HG03460 (cell line): Measurements from ENCODE around the gene PPIA.
"Not testable (repeated sequence)": the region's sequence is repeated elsewhere in the genome, so short reads cannot be mapped to it uniquely, and the experiment has no call there.

ENCODE experiments used
- ATAC-seq: cut with Tn5 transposase; IDR thresholded peaks from one replicate; pipeline ENCODE4 v1.9.1; 2021; ENCODE audit not compliant: unreplicated experiment

The PPIA gene

DNA sequence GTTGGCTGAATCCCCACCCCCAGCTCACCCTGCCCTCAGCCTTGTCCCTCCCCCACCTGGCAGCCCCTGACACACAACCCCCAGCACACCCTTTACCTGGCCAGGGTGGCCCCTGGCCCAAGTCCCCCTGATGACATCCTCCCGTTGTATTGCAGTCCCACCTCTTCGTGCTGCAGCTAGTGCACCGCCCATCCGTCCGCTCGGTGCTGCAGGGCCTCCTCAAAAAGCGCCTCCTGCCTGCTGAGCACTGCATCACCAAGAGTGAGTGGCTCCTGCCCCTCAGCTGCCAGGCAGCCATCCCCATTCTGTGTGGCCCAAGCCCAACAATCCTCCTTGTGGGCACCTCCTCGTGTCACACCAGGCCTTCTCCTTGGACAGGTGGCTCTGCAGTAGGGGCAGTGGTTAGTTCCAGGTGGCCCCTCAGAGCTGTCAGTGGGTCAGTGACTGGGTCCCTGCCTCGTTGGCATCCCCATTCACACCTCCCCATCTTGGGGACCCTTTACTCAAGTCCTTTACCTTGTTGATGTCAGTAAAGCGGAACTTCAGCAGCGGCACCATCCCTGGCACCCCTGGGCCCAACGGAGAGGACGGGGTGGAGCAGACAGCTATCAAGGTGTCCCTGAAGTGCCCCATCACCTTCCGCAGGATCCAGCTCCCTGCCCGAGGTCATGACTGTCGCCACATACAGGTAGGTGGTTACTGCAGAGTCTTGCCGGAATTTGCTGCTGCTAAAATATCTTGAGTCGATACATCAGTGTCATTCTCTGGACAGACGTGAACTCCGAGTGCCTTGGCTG is 33.6 kb upstream of the PPIA start:
- ATAC-seq: no peak

DNA sequence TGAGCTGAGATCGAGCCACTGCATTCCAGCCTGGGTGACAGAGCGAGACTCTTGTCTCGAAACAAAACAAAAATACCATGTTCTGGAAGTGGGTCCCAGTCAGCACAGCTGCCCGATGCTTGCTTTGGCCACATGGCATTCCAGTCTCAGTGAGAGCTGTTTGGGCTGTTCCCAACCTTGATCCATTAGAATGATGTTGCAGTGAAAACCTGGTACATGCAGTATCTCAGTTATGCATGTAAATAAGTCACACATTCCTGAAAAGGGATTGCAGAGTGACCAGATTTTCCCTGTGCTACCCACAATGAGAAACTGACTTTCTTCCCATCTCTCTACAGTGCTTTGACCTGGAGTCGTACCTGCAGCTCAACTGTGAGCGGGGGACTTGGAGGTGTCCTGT is 32.4 kb upstream of the PPIA start:
- ATAC-seq: no peak

DNA sequence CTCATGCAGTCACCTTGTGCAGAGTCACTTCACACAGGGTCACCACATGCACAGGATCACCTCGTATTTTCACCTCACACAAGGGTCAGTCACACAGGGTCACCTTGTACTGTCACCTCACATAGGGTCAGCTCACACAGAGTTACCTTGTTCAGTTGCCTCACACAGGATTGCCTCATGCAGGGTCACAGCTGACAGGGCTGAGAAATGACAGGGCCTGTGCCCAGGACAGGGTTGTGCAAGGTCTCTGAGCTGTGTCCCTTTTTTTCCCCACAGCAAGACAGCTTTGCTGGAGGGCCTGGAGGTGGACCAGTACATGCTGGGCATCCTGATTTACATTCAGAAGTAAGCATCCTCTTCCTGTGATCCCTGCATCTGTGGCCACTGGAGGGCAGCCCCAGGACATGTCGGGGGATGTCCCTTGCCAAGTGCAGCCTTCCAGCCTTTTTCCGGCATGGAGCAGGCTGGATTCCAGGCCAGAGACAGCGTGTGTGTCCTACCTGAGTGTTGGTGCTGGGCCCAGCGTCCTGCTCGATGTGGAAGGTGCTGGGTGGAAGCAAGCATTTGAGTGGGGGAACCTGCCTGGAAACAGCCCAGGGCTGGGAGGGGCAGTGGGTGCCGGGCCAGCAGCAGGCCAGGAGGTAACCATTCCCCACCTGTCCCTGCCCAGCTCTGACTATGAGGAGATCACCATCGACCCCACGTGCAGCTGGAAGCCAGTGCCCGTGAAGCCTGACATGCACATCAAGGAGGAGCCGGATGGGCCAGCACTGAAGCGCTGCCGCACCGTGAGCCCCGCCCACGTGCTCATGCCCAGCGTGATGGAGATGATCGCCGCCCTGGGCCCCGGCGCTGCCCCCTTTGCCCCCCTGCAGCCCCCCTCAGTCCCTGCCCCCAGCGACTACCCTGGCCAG is 31.6 kb upstream of the PPIA start:
- ATAC-seq: no peak

DNA sequence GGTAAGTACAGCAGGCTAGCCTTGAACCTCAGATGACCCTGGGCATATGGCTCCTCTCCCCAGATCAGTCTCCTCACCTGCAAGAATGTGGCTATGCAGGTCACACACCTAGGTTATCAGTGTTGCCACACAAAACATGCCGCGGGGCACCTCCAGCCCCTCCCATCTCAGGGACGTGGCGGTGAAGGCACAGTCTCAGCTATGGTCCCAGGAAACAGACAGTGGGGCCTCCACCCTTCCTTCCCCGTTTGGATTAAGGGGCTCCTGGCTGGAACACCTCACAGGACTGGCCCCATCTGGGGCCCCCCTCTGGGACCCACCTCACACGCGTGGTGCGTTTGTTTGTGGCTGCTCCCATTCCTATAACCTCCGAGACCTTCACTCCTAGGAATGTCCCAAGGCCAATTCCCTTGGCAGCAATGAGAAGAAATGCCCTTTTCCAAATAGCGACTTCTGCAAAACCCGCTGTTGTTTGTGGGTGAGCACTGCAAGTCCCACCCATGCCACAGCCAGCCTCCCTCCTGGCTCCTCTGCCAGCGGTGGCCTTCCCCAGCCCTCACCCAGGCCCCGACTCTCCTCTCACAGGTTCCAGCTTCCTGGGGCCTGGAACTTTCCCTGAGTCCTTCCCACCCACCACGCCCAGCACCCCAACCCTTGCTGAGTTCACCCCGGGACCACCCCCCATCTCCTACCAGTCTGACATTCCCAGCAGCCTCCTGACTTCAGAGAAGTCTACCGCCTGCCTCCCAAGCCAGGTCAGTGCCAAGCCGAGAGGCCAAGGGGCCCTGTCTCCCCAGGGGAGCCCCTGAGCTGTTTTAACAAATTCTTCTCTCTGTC is 30.7 kb upstream of the PPIA start:
- no peak for ATAC-seq

DNA sequence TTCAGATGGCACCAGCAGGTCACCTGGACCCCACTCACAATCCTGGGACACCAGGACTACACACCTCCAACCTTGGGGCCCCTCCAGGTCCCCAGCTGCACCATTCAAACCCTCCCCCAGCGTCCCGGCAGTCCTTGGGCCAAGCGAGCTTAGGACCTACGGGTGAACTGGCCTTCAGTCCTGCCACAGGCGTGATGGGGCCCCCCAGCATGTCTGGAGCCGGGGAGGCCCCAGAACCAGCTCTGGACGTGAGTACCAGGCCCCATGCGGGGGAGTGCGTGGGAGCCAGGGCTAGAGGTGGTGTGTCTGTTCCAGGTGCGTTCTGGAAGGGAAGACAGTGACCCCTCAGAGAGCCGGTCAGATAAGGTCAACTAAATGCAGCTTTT is 30.1 kb upstream of the PPIA start:
- no peak for ATAC-seq

DNA sequence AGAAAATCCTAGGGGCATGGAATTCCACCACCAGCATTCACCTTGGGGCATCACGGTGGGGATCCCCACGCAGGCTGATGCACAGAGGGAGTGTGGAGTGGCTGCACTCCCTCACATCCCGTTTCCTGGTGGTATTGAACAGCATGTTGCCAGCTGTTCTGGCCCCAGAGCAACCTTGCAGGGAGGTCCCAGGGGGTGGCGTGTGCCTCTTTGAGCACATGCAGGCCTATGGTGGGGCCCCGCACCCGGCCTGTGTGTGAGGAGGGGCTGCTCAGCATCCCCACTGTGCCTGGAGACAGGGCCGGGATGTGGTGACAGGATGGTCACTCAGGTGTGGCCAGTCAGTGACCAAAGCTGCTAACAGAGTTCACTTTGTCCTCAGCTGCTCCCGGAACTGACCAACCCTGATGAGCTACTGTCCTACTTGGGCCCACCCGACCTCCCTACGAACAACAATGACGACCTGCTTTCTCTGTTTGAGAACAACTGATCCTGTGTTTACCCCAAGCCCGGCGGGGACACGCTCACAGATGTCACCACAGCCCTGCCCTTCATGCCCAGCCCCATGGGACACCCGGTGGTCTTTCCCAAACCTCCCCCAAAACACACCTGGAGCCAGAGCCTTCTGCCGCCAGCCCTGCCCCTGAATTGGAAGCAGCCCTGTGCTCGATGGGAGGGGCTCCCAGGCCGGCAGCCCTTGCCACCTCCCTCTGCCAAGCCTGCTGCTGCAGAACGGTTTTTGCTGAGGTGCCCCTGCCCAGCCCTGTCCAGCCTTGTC is 29.2 kb upstream of the PPIA start:
- no peak for ATAC-seq

DNA sequence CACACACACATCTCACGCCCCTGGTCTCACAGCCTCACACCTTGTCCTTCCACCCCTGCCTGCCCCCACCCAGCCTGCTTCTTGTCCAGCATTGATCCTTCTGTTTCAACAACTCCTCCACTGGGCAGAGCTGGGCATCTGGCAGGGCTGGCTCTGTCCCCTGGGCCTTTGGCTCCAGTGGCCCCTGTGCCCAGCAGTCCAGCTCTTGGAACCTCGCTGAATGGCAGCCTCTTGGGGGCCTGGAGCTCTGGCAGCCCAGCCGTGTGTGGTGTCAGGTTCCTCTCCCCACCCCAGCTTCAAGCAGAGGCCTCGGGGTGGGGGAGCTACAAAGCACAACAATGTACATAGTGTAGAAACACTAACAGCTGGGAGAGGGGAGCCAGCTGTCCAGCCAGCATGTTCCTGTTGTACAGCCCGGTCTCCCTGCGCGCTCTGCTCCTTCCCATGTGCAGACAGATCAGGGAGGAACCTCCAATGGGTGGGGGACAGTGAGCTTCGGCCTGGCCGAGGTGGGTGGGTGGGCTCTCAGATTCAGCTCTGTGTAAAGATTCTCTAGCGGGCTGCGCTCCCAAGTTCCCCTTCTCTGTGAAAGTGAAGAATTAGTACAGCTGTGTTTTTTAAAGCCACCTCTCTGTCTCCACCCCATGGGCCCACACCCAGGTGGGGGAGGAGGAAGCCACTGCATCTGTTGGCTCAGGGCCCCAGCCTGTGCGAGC is 28.4 kb upstream of the PPIA start:
- peak; percentile 47 for ATAC-seq

DNA sequence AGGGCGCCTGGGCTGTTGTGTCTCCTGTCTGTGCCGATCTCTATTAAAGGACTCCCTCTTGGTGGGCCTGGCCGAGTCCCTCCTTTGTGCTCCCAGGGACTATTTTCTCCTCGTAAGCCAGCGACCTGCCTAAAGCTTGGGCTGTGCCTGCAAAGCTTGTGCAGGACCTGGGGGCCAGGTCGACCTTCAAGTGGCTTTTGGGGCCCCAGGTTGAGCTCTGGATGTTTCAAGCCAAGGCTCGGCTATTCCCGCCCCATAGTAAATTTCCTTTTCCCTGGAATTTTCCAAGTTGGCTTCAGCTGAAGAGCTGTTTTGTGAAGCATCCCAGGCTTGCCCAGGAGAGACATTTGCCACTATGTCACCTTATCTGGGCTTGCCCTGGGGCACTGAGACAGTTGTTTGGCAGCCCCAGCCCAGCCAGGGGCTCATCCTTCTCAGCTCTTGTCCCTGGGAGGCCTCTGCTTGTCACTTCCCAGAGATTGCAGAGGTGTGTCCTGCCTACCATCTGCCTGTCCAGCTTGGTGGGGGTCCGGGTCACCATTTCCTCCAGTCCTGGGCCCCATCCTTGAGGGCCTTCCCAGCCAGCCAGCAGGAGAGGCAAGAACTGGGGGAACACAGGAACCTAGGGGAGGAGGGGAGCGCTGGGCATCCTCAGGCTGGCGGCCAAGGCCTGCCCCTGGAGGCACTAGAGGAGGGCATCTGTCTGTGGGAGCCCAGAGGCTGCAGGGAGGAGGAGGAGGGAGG is 27.7 kb upstream of the PPIA start:
- no peak for ATAC-seq

DNA sequence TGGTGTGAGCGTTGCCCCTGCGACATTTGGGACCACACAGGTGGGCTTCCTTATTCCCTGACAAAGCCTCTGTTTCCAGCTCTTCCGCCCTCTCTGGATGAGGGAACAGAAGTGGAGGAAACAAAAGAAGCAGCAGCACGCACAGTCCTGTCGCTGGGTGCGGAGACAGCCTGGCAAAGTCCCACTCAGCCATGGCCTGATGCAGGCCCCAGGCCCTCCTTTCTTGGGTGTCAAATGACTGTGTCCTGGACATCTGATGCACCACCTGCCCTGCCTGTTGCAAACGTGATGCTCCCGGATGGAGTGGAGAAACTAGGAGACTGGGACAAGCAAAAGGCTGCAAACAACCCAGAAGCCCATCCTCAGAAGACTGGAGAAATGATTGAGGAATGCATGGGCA is 27.1 kb upstream of the PPIA start:
- no peak for ATAC-seq

DNA sequence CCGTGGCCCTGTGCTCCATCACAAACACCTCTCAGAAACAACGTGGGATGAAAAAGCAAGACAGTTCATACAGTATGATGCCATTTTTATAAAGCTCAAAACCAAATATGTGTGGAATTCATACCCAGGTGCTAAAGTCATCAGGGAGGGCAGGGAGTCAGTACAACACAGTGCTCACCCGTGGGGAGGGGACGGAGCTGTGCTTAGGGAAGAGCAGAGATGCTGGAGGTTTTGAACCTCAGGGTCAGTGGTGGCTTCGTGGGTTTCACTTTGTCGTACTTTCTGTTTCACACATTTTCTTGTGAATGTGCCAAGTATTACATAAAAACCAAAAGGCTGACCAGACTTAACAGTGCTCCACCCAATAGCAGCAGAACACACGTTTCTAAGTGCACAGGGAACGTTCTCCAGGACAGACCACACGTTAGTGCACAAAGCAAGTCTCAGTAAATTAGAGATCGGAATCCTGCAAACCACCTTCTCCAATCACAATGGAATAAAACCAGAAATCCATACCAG is 26.6 kb upstream of the PPIA start:
- peak; percentile 67 for ATAC-seq

DNA sequence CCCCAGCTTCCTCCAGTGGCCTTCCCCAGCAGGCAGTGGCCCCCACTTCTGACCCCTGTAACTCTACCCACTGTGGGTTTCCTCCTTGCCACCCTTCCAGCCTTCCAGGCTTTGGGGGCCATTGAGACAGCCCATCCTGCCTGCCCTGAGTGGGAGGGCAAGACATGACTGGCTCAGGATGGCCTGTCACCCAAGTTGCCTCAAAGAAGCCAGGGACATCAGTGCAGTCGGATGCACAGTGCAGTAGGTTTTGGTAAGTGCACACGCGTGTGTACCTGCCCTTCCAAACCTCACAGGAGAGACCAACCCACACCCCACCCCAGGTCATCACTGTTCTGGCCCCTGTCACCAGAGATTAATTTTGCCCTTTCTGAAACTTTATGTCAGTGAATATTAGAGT is 25.1 kb upstream of the PPIA start:
- ATAC-seq: no peak

DNA sequence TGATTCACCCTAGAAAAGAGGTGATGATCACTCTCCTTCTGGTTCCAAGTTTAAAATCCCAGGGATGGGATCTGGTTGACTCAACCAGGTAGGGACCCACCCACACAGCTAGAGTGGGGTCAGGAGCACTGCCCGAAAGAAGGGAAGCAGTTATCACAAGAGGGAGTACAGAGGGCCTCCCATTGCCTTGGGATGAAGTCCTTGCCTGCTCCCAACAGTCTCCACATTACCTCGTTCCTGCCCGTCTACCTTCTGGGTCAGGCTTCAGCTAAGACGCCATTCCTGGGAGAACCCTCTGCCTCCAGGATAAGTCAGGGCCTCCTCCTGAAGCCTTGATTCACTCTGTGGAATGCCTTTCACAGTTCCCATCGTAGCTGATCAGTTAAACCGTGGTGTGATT is 24.0 kb upstream of the PPIA start:
- ATAC-seq: no peak

DNA sequence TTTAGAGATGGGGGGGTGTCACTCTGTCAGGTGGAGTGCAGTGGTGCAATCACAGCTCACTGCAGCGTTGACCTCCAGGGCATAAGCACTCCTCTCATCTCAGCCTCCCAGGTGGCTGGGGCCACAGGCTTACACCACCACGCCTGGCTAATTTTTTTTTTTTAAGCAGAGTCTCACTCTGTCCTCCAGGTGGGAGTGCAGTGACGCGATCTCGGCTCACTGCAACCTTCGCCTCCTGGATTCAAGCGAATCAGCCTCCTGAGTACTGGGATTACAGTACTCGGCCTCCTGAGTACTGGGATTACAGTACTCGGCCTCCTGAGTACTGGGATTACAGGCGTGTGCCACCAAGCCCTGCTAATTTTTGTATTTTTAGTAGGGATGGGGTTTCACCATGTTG is 23.6 kb upstream of the PPIA start:
- no peak for ATAC-seq

DNA sequence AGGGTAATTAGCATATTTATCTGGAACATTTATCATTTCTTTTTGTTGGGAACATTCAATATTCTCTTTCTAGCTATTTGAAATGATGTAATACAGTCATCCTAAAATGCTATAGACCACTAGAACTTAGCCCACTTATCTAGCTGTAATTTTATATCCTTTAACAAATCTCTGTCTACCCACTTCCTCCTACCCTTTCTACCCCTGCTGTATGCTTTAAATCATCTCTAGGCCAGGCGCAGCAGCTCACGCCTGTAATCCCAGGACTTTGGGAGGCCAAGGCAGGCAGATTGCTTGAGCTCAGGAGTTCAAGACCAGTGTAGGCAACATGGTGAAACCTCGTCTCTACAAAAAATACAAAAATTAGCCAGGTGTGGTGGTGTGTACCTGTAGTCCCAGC is 22.0 kb upstream of the PPIA start:
- not testable (repeated sequence) for ATAC-seq

DNA sequence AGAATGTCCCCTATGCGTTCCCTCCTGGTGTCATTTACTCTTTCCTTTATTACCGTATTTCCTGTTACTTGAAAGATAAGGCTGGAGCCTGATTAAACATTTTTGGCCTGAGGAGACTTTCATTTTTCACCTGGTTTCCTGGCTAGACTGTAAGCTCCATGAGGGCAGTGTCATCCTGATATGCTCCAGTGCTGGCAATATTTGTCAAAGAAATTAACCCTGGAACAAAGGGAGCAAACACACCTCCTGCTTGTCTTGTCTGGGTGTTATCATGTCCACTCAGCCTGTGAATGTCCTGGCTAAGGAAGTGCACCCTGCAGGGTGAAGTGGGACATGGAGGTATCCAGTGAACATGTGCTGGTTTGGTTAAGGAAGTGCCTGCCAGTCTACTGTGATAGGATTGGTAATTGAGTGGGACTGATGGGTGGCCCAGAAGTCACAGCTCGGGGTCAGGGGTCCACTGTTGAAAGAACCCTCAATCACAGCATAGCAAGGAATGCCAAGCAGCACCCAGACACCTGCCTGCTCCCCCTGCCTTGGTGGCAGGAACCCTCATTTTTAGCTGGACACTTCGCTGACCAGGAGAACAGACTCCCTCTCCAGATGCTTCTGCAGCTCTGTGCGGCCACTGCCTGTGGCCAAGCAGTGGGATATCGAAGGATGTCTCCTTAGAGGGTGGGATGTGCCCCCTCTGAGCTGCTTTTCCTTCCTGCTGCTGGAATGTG is 20.9 kb upstream of the PPIA start:
- ATAC-seq: no peak

DNA sequence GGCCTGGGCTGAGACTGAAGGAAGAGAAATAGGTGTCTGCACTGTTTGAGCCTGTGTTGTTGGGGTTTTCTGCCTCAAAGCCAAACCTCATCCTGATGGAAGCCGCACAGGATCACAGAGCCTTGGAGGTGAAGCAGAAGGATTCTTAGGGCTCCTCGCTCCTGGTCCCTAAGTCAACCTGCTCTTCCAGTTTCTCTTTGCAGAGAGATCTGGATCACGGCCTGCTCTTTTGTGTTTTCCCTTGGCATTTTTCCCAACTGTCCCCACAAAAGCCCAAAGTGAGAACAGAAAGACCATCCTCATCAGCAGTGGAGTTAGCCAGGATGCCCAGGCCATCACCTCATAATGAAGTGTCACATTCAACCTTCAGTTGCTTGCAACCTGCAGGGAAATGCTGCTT is 20.3 kb upstream of the PPIA start:
- no peak for ATAC-seq

DNA sequence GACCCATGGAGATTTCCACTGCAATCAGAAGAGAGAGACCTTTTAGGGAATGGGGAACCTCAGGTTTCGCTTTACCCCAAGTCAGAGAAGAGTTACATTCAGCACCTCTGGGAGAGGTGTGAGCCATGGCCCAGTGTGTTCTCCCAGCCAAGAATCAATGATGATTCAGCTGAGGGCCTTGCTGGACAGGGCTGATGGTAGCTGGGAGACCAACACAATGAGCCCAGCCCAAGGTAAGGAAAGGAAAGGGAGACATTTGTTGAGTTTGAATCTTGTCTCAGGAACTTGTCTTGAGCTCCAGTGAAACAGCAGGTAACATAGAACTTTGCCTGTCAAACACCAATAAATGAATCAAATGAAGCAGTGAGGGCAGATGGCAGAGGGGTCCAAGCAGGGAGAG is 14.0 kb upstream of the PPIA start:
- no peak for ATAC-seq

DNA sequence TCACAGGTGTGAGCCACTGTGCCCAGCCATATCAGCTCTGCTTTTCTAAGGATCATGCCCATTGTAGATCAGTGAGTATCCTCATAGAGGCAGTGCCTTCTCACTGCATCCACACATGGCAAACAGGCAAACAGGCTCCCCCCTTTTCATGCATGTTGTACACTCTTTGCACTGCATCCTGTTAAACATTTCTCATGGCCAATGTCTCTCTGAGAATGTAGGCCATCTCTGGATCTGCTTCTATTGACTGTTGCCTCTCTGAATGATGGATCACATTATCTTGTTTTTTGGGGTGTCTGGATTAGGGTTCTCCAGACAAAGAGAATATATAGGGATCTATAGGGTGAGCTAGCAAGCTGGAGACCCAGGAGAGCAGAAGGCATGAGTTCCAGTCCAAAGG is 13.1 kb upstream of the PPIA start:
- no peak for ATAC-seq
